A673 (cell line): ENCODE data around the gene GET3. TPM values are rescaled to one million over a fixed set of nuclear protein-coding genes. Genes with fewer than 3 reads are reported as not detected.
A peak's percentile ranks its signal among the peaks of the same experiment; 100 is the strongest.

Experiments
- BruUV-seq: library from RNA; stranded (reverse); fragments of 400-500 nt; replicated peaks from 2 replicates; lab custom pipeline; 2021; lab: Mats Ljungman, UMichigan
- CTCF ChIA-PET: fragments of 300-600 bp; sonication (Branson Sonifier 250); formaldehyde crosslinking; loops from one replicate; lab custom pipeline; 2022; ENCODE audit warnings: antibody characterized with exemption; lab: Charles Lee
- POLR2A ChIA-PET: fragments of 300-600 bp; sonication (Branson Sonifier 250); formaldehyde crosslinking; loops from one replicate; lab custom pipeline; 2022; ENCODE audit warnings: antibody characterized with exemption; ENCODE audit not compliant: low non-redundant PET; lab: Charles Lee
- DNase-seq: peaks from one replicate; pipeline ENCODE4 v3.0.0-alpha.2; 2015; ENCODE audit warnings: low spot score
- H3K27ac ChIP-seq: fragments of 200-600 bp; sonication (generic); 2 replicates; pipeline ENCODE4 v1.5.1; 2016; ENCODE audit warnings: mixed run types, low read depth, mild to moderate bottlenecking, mixed read lengths, antibody characterized with exemption, low read length; ENCODE audit not compliant: poor library complexity, severe bottlenecking
- H3K27me3 ChIP-seq: fragments of 200-600 bp; sonication (generic); replicated peaks from 2 replicates; pipeline ENCODE4 v1.6.1; 2017; ENCODE audit warnings: mixed run types, low read depth, mild to moderate bottlenecking, mixed read lengths, antibody characterized with exemption, low read length; ENCODE audit not compliant: insufficient read depth, poor library complexity
- H3K36me3 ChIP-seq: fragments of 200-600 bp; sonication (generic); 2 replicates; pipeline ENCODE4 v1.6.1; 2016; ENCODE audit warnings: mixed run types, mild to moderate bottlenecking, mixed read lengths, antibody characterized with exemption, low read length; ENCODE audit not compliant: insufficient read depth, poor library complexity, severe bottlenecking
- H3K4me1 ChIP-seq: fragments of 200-600 bp; sonication (generic); 2 replicates; pipeline ENCODE4 v1.6.1; 2017; ENCODE audit warnings: mixed run types, mild to moderate bottlenecking, mixed read lengths, antibody characterized with exemption, low read length; ENCODE audit not compliant: insufficient read depth, poor library complexity, severe bottlenecking
- H3K4me3 ChIP-seq: fragments of 200-600 bp; sonication (generic); 2 replicates; pipeline ENCODE4 v1.5.1; 2016; ENCODE audit warnings: low read depth, mixed run types, mild to moderate bottlenecking, mixed read lengths, low read length; ENCODE audit not compliant: poor library complexity, severe bottlenecking
- H3K9me3 ChIP-seq: fragments of 200-600 bp; sonication (generic); 2 replicates; pipeline ENCODE4 v1.6.1; 2016; ENCODE audit warnings: mixed run types, low read depth, mild to moderate bottlenecking, mixed read lengths, antibody characterized with exemption, low read length; ENCODE audit not compliant: poor library complexity, severe bottlenecking
- CTCF ChIP-seq: fragments of 300-800, 200-600 bp; sonication (generic); conservative IDR thresholded peaks from 2 replicates; pipeline ENCODE4 v1.5.1; 2017; ENCODE audit warnings: low read depth, mild to moderate bottlenecking, antibody characterized with exemption, low read length, moderate library complexity, mixed read lengths
- EZH2 ChIP-seq: fragments of 200-600 bp; sonication (generic); IDR thresholded peaks from 2 replicates; pipeline ENCODE4 v1.6.1; 2017; ENCODE audit warnings: borderline replicate concordance, low read depth, mild to moderate bottlenecking, mixed read lengths, antibody characterized with exemption, low read length; ENCODE audit not compliant: poor library complexity, severe bottlenecking
- intact Hi-C: fragments of 100-400 bp; cut with micrococcal nuclease; formaldehyde crosslinking; loops from one replicate; pipeline ENCODE4 v1.10.0; 2022; ENCODE audit not compliant: unreplicated experiment
- total RNA-seq: library from RNA; stranded (reverse); gene quantifications from 2 replicates; pipeline ENCODE4 v1.2.3, GENCODE V29; 2021

Gene GET3
- total RNA-seq, 1 experiment from 2014 or later = 91.7 TPM

DNA sequence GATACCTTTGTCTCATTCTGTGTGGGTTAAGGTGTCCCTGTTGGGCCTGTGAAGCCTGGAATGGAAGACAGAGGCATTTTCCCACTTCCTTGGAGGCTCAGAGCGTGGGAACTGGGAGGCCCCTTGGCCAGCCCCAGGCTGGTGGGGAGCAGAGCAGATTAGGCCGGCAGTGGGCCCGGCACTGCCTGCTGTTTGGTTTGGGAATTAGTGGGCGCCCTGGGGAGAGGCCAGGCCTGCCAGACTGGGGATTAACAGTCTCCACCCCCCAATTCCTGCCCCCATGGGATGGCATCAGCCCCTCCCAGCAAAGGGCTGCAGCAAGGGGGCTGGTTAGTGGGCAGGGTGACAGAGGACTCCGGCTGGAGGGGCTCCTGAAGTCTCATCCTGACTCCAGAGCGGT is 11.2 kb downstream of the GET3 start:
- no peak overlapping the region for H3K4me3 ChIP-seq
- peak; percentile 64 for DNase-seq
- H3K36me3 ChIP-seq = peaks cover 18% of the 10 kb centered on the region
- peaks cover 9% of the 10 kb centered on the region for H3K27me3 ChIP-seq
- peak overlapping the region; percentile 53 for H3K27ac ChIP-seq
- TF ChIP-seq EZH2 = no peak
- TF ChIP-seq CTCF = no peak
- POLR2A ChIA-PET = no interaction called here
- H3K4me1 ChIP-seq = peaks cover 27% of the 10 kb centered on the region
- CTCF ChIA-PET = no interaction called here
- BruUV-seq = no TSS peak
- intact Hi-C loops = no loop called here
- H3K9me3 ChIP-seq = no peaks in the 10 kb centered on the region

- DNase-seq = peak; percentile 59
- Histone ChIP-seq H3K27ac (no peak overlapping the region), H3K4me1 (peaks cover 27% of the 10 kb centered on the region), H3K4me3 (no peak overlapping the region), H3K36me3 (peaks cover 18% of the 10 kb centered on the region), H3K27me3 (peaks cover 9% of the 10 kb centered on the region), H3K9me3 (no peaks in the 10 kb centered on the region)
- ChIA-PET POLR2A (no interaction called here), CTCF (interaction anchor here (0.6 kb wide), 1 partner anchor 11 kb away, joined by 5 read pairs; no protein-coding TSS in a partner anchor)
- no TSS peak for BruUV-seq
- intact Hi-C loops = no loop called here
- TF ChIP-seq EZH2 = no peak
- TF ChIP-seq CTCF = no peak
Measured at GRCh38 chr19:12749938-12750521, 12.7 kb downstream of the GET3 start.

DNA sequence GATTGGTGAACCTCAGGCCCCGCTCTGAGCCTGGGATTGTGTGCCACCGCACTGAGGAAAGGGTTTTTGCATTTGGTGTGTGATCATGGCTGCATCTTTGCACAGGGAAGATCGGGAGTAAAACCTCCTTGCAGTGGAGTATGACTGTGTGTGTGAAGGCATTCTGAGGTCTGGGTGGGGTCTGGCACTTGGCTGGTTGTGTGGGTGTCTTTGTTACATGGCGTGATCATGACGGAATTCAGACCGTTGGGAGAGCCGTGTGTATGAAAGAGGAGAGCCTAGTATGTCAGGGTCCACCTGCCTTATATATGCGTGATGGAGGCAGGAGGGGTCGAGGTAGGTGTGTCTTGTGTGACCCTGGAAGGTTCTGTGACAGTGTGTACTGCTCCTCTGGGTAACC is 13.6 kb downstream of the GET3 start:
- Histone ChIP-seq H3K4me1 (peaks cover 27% of the 10 kb centered on the region), H3K27ac (no peak overlapping the region), H3K4me3 (no peak overlapping the region), H3K27me3 (peaks cover 9% of the 10 kb centered on the region), H3K36me3 (peaks cover 10% of the 10 kb centered on the region), H3K9me3 (no peaks in the 10 kb centered on the region)
- ChIA-PET CTCF (no interaction called here), POLR2A (no interaction called here)
- no TSS peak for BruUV-seq
- DNase-seq = no peak
- intact Hi-C loops = no loop called here
- no peak for TF ChIP-seq EZH2
- no peak for TF ChIP-seq CTCF
